Prostate gland (tissue), 2 donors: ENCODE data around the gene PAX6.

Experiments
- CTCF ChIP-seq, 4 experiments: fragments of 200-600 bp in 2 of 4; fragments of 450-650 bp in 2 of 4; sonication (generic) in 2 of 4; IDR thresholded peaks; 1 replicate in 3 of 4; 2 replicates in 1 of 4; pipeline ENCODE4 v1.5.1; 2016 to 2019; ENCODE audit warnings: antibody characterized with exemption in 4 of 4, mild to moderate bottlenecking in 2 of 4, moderate library complexity in 2 of 4
- POLR2A ChIP-seq: fragments of 450-650 bp; IDR thresholded peaks from one replicate; pipeline ENCODE4 v1.6.1; 2016; ENCODE audit warnings: antibody characterized with exemption, mild to moderate bottlenecking
- POLR2AphosphoS5 ChIP-seq: sonication (generic); formaldehyde crosslinking; IDR thresholded peaks from one replicate; pipeline ENCODE4 v1.6.1; 2017; ENCODE audit warnings: antibody characterized with exemption

- no peak for TF ChIP-seq POLR2AphosphoS5
- TF ChIP-seq POLR2A = no peak
- no peak for TF ChIP-seq CTCF (IDR thresholded peaks at IDR 0.05)
Observed at GRCh38 chr11:31821235-31821764, 10.2 kb upstream of the PAX6 start.
